HepG2 (cell line): Measurements from ENCODE around the gene UTS2R. TPM values are rescaled to one million over a fixed set of nuclear protein-coding genes. Genes with fewer than 3 reads are reported as not detected.
"Not testable (repeated sequence)": the region's sequence is repeated elsewhere in the genome, so short reads cannot be mapped to it uniquely, and the experiment has no call there.

Experiments
- ATAC-seq: fragments of 200-7000 bp; cut with Tn5 transposase; 3 replicates; pipeline ENCODE4 v1.9.1; 2020; ENCODE audit warnings: mild to moderate bottlenecking, moderate library complexity
- BruUV-seq: library from RNA; stranded (reverse); fragments of 400-500 nt; replicated peaks from 2 replicates; lab custom pipeline; 2021; lab: Mats Ljungman, UMichigan
- CTCF ChIA-PET: fragments of 300-600 bp; formaldehyde crosslinking; extraction: SDS; loops from one replicate; lab custom pipeline; 2021; ENCODE audit warnings: low total read pairs, inconsistent platforms, low intra/inter-chr PET ratio; lab: Yijun Ruan, JAX
- POLR2A ChIA-PET: fragments of 350-600 bp; sonication (Branson Sonifier 250); formaldehyde crosslinking; loops from one replicate; lab custom pipeline; 2020; ENCODE audit warnings: antibody characterized with exemption, inconsistent platforms; lab: Yijun Ruan, JAX
- DNase-seq: peaks from one replicate; pipeline ENCODE4 v3.0.0-alpha.2; 2015; ENCODE audit warnings: low spot score
- FAIRE-seq: peaks from 3 replicates; lab custom pipeline; 2011; peaks lifted over from hg19 to GRCh38; lab: Jason Lieb, UNC
- H2AFZ ChIP-seq: one replicate; pipeline ENCODE4 v1.6.1; 2011; ENCODE audit warnings: low read length, inconsistent platforms
- H3K27ac ChIP-seq: fragments of 300-600 bp; 3 replicates; pipeline ENCODE4 v1.8.0; 2011; ENCODE audit warnings: mixed run types, mild to moderate bottlenecking, mixed read lengths, low read length, inconsistent platforms; ENCODE audit not compliant: insufficient read depth; ENCODE audit errors: extremely low read length
- H3K27me3 ChIP-seq, 2 experiments: fragments of 200-600 bp in 1 of 2; 2 replicates in 1 of 2; 3 replicates in 1 of 2; pipeline versions ENCODE4 v1.6.0 to v1.8.0; 2011; ENCODE audit warnings: low read length in 2 of 2, mild to moderate bottlenecking in 2 of 2, moderate library complexity in 2 of 2, inconsistent platforms in 1 of 2; ENCODE audit not compliant: insufficient read depth in 2 of 2, control insufficient read depth in 1 of 2
- H3K36me3 ChIP-seq, 2 experiments: fragments of 200-600 bp in 1 of 2; replicated peaks in 1 of 2; 2 replicates in 1 of 2; 3 replicates in 1 of 2; pipeline versions ENCODE4 v1.5.1 to v1.8.0; 2011; ENCODE audit warnings: low read length in 2 of 2, inconsistent platforms in 1 of 2; ENCODE audit not compliant: insufficient read depth in 2 of 2, control insufficient read depth in 1 of 2
- H3K4me1 ChIP-seq: 2 replicates; pipeline ENCODE4 v1.5.1; 2012; ENCODE audit warnings: low read length, inconsistent platforms; ENCODE audit not compliant: insufficient read depth
- H3K4me2 ChIP-seq: 2 replicates; pipeline ENCODE4 v1.6.0; 2011; ENCODE audit warnings: low read depth, low read length, inconsistent platforms
- H3K4me3 ChIP-seq, 3 experiments: fragments of 200-600 bp in 1 of 3; sonication (generic), shearing (Covaris generic) in 1 of 3; replicated peaks in 1 of 3; 2 replicates each; pipeline ENCODE4 v1.5.1; 2011 to 2016; ENCODE audit warnings: low read length in 3 of 3, inconsistent platforms in 2 of 3, low read depth in 2 of 3, mild to moderate bottlenecking in 2 of 3, control low read depth in 1 of 3, mixed read lengths in 1 of 3; ENCODE audit not compliant: insufficient read depth in 1 of 3
- H3K79me2 ChIP-seq: one replicate; pipeline ENCODE4 v1.6.1; 2011; ENCODE audit warnings: low read length, inconsistent platforms; ENCODE audit not compliant: insufficient read depth
- H3K9ac ChIP-seq: 2 replicates; pipeline ENCODE4 v1.6.0; 2011; ENCODE audit warnings: mild to moderate bottlenecking, low read depth, low read length, inconsistent platforms; ENCODE audit not compliant: insufficient read depth
- H3K9me3 ChIP-seq: 2 replicates; pipeline ENCODE4 v1.5.1; 2012; ENCODE audit warnings: mild to moderate bottlenecking, low read length
- H4K20me1 ChIP-seq: 2 replicates; pipeline ENCODE4 v1.6.0; 2011; ENCODE audit warnings: inconsistent platforms, mild to moderate bottlenecking, low read length, moderate library complexity; ENCODE audit not compliant: insufficient read depth
- DMAP1 ChIP-seq: IDR thresholded peaks from 2 replicates; pipeline ENCODE4 v1.6.1; 2016
- IRF9 ChIP-seq: sonication (generic); formaldehyde crosslinking; IDR thresholded peaks from 2 replicates; pipeline ENCODE4 v1.8.0; 2022; ENCODE audit warnings: missing genetic modification reagents, mild to moderate bottlenecking, borderline replicate concordance
- KDM5B ChIP-seq: sonication (generic); formaldehyde crosslinking; IDR thresholded peaks from 2 replicates; pipeline ENCODE4 v1.4.0; 2020; ENCODE audit warnings: missing genetic modification reagents, mild to moderate bottlenecking, borderline replicate concordance
- SNAPC5 ChIP-seq: sonication (generic); formaldehyde crosslinking; IDR thresholded peaks from 2 replicates; pipeline ENCODE4 v1.8.1; 2023; ENCODE audit warnings: mild to moderate bottlenecking, missing genetic modification reagents, borderline replicate concordance
- ZFP37 ChIP-seq: sonication (generic); formaldehyde crosslinking; IDR thresholded peaks from 2 replicates; pipeline ENCODE4 v1.4.0; 2020; ENCODE audit warnings: missing genetic modification reagents, borderline replicate concordance
- ZNF225 ChIP-seq: sonication (generic); formaldehyde crosslinking; IDR thresholded peaks from 2 replicates; pipeline ENCODE4 v1.4.0; 2020; ENCODE audit warnings: mild to moderate bottlenecking, missing genetic modification reagents
- ZNF281 ChIP-seq: sonication (generic); formaldehyde crosslinking; IDR thresholded peaks from 2 replicates; pipeline ENCODE4 v1.4.0; 2020; ENCODE audit warnings: missing genetic modification reagents, borderline replicate concordance
- ZSCAN21 ChIP-seq: sonication (generic); formaldehyde crosslinking; IDR thresholded peaks from 2 replicates; pipeline ENCODE4 v1.8.0; 2022; ENCODE audit warnings: mild to moderate bottlenecking, missing genetic modification reagents, moderate library complexity, borderline replicate concordance
- WGBS: methylation state at CpG from one replicate; pipeline ENCODE4 v1.1.6; 2017; ENCODE audit warnings: low lambda C conversion rate; 5-methylcytosine and 5-hydroxymethylcytosine counted together
- in situ Hi-C: cut with HindIII; loops from 2 replicates; pipeline ENCODE4 v1.10.0; 2017; ENCODE audit warnings: low pct_unique_long_range_greater_than_20kb; ENCODE audit not compliant: extremely low pct_ligation_motif_present
- intact Hi-C: fragments of 100-400 bp; cut with micrococcal nuclease; formaldehyde crosslinking; loops from one replicate; pipeline ENCODE4 v1.10.0; 2022; ENCODE audit not compliant: unreplicated experiment
- polyA plus RNA-seq, 8 experiments: library from polyadenylated mRNA; depleted of rRNA in 3 of 8; stranded (reverse) in 7 of 8; unstranded in 1 of 8; fragments of >200 nt; fragmentation: Illumina TruSeq in 4 of 8; extraction: Trizol in 4 of 8; gene quantifications; 2 replicates each; pipeline versions ENCODE4 v1.2.1 to v1.2.3, GENCODE V29; 2011 to 2016; ENCODE audit warnings: low read depth in 4 of 8, missing spikeins in 1 of 8, mixed read lengths in 1 of 8; ENCODE audit not compliant: insufficient read depth in 1 of 8
- total RNA-seq, 5 experiments: library from RNA; depleted of rRNA; stranded (reverse); fragments of >200 nt; fragmentation: Illumina TruSeq; extraction: Trizol; gene quantifications; 2 replicates each; pipeline ENCODE4 v1.2.3, GENCODE V29; 2016; ENCODE audit warnings: low read depth in 1 of 5

Gene UTS2R
- total and polyA plus RNA-seq, 2 of the 13 experiments (the other 11 are each of a cell fraction or from before 2014, with no cell fraction given) = 0.13 to 0.15 TPM

- TF ChIP-seq IRF9 (CRISPR knock-in tag) (no peak), KDM5B (CRISPR knock-in tag) (peak; percentile 61; the same call in 1 of the 2 replicates), DMAP1 (CRISPR knock-in tag) (peak; percentile 22; the same call in 1 of the 2 replicates), SNAPC5 (peak; percentile 93), ZNF281 (0 out of 2 replicates have a peak, but pooled peaks have one; percentile 16), ZNF225 (CRISPR knock-in tag) (peak; percentile 81; the same call in 1 of the 2 replicates), ZFP37 (no peak), ZSCAN21 (CRISPR knock-in tag) (no peak)
Measured at GRCh38 chr17:82358465-82359350, 12.9 kb upstream of the UTS2R start, which contains the start of gene TEX19 (continued).

- H3K4me3 ChIP-seq, H4K20me1 ChIP-seq, H3K27me3 ChIP-seq, H3K36me3 ChIP-seq, H3K9me3 ChIP-seq, H3K4me2 ChIP-seq, DNase-seq, H3K9ac ChIP-seq, H3K27ac ChIP-seq, BruUV-seq, H3K79me2 ChIP-seq, CTCF ChIA-PET, intact Hi-C loops, ATAC-seq, FAIRE-seq, H2AFZ ChIP-seq: not testable (repeated sequence)
- POLR2A ChIA-PET = interaction anchor here (1.7 kb wide), 1 partner anchor 53 kb away, joined by 3 read pairs; no protein-coding TSS in a partner anchor
- H3K4me1 ChIP-seq = peaks cover 53% of the 10 kb centered on the region
- in situ Hi-C loops = loop anchor here (10.0 kb wide), 1 partner anchor 195 kb away; no protein-coding TSS in a partner anchor
- 37% methylated on average over 1 of the region's 1 CpG for WGBS
Measured at GRCh38 chr17:82359451-82360074, 12.0 kb upstream of the UTS2R start.
